Upper lobe of left lung (tissue), 4 donors: ENCODE results near the gene GRIK1.

Experiments used
- POLR2A ChIP-seq, 4 donors: fragments of 450-650 bp; IDR thresholded peaks; one replicate each; pipeline ENCODE4 v1.5.1; 2016 to 2017; ENCODE audit warnings: antibody characterized with exemption in 4 of 4, mild to moderate bottlenecking in 2 of 4
- POLR2AphosphoS5 ChIP-seq, 2 donors: sonication (generic); formaldehyde crosslinking; IDR thresholded peaks; one replicate each; pipeline ENCODE4 v1.5.1; 2017; ENCODE audit warnings: antibody characterized with exemption in 2 of 2
- TF ChIP-seq, protein P1 (sequence below), 6 experiments: fragments of 450-650 bp in 4 of 6; fragments of 200-600 bp in 2 of 6; sonication (generic) in 2 of 6; IDR thresholded peaks; one replicate each; pipeline ENCODE4 v1.5.1; 2016 to 2019; ENCODE audit warnings: antibody characterized with exemption in 6 of 6

- TF ChIP-seq POLR2A (IDR thresholded peaks at IDR 0.05) (no peak), POLR2AphosphoS5 (IDR thresholded peaks at IDR 0.05) (no peak)
- TF ChIP-seq, protein P1, sequence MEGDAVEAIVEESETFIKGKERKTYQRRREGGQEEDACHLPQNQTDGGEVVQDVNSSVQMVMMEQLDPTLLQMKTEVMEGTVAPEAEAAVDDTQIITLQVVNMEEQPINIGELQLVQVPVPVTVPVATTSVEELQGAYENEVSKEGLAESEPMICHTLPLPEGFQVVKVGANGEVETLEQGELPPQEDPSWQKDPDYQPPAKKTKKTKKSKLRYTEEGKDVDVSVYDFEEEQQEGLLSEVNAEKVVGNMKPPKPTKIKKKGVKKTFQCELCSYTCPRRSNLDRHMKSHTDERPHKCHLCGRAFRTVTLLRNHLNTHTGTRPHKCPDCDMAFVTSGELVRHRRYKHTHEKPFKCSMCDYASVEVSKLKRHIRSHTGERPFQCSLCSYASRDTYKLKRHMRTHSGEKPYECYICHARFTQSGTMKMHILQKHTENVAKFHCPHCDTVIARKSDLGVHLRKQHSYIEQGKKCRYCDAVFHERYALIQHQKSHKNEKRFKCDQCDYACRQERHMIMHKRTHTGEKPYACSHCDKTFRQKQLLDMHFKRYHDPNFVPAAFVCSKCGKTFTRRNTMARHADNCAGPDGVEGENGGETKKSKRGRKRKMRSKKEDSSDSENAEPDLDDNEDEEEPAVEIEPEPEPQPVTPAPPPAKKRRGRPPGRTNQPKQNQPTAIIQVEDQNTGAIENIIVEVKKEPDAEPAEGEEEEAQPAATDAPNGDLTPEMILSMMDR (IDR thresholded peaks at IDR 0.05), result no peak
Observed at GRCh38 chr21:29979043-29979442, 39.2 kb upstream of the GRIK1 start.
